RPMI8226 (cell line): Measurements from ENCODE around the gene PIGU.
A peak's percentile ranks its signal among the peaks of the same experiment; 100 is the strongest.
"Not testable (repeated sequence)": the region's sequence is repeated elsewhere in the genome, so short reads cannot be mapped to it uniquely, and the experiment has no call there.

ENCODE experiments used
- DNase-seq: peaks from one replicate; pipeline ENCODE4 v3.0.0-alpha.2; 2015

The PIGU gene

DNA sequence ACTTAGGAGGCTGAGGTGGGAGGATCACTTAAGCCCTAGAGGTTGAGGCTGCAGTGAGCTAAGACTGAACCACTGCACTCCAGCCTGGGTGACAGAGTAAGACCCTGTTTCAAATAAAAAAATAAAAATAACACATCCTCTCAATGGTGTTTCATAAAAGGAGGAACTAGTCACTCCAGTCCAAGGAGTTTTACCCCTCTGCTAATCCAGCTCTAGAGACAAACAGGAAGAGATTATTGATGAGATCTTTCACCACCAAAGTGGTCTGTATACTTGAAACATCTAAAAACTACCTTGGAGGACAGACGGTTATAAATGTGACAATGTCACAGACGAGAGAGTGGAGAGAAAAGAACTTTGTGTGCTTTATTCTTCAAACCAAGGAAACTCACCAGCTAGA lies 58.2 kb downstream of the PIGU start:
- DNase-seq = no peak

GRCh38 chr20:34616913-34617312 lies 60.0 kb downstream of the PIGU start:
- not testable (repeated sequence) for DNase-seq

GRCh38 chr20:34615477-34615876 lies 61.4 kb downstream of the PIGU start:
- no peak for DNase-seq

- not testable (repeated sequence) for DNase-seq
Observed at GRCh38 chr20:34611976-34612375, 64.9 kb downstream of the PIGU start.

GRCh38 chr20:34607066-34607465 lies 69.8 kb downstream of the PIGU start:
- DNase-seq = no peak

GRCh38 chr20:34604980-34605788 lies 71.7 kb downstream of the PIGU start:
- no peak for DNase-seq

DNA sequence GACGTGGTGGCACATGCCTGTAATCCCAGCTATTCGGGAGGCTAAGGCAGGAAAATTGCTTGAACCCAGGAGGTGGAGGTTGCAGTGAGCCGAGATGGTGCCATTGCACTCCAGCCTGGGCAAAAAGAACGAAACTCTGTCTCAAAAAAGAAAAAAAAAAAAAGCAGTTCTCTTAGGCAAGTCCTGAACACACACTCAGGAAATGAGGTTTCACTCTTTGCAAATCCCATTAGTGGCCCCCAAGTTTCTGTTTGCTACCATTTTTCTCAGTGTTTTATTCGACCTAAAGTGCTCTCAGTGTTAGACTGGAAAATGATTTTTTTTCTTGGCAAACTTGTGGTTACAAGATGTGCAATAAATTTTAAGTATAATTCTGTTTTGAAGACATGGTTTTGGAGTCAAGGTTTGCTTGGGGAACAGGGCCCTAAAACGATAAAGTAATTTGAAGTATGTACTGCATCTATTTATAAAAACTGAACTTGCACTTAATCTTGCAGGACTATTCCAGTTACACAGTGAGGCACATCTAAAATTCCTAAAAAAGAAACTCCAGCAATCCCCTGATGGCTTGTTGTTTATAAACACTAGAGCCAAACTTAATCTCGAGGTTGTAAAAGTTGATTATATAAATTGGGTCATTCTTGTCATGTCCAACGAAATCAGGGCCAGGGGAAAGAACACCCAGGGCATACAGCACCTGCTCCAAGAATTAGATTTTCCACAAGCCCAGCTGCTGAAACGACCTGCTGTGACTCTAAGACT lies 75.8 kb downstream of the PIGU start:
- no peak for DNase-seq

DNA sequence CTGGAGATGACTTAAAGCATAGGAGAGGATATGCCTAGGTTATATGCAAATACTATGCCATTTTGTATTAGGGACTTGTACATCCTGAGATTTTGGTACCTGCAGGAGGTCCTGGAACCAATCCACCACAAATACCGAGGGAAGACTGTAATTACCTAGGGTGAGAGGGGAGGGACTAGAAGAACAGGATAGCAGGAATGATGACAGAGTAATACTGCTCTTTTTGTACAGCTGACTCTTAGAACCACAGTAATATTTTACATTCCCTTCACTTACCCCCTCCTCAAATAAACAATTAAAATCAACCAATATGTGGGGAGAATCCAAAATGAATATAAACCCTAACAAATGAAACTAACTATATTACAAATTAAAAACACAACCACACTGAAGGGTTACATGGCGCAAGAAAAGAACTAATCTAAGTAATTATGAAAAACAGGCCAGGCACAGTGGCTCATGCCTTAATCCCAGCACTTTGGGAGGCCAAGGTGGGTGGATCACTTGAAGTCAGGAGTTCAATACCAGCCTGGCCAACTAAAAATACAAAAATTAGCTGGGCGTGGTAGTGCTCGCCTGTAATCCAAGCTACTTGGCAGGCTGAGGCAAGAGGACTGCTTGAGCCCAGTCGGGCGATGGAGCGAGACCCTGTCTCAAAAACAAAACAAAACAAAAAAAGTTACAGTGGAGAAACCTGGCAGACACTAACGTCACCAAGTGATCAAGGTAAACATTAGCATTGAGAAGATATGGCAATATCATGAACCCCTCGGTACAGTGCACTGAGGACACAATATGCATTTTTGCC lies 81.3 kb downstream of the PIGU start:
- DNase-seq = no peak

DNA sequence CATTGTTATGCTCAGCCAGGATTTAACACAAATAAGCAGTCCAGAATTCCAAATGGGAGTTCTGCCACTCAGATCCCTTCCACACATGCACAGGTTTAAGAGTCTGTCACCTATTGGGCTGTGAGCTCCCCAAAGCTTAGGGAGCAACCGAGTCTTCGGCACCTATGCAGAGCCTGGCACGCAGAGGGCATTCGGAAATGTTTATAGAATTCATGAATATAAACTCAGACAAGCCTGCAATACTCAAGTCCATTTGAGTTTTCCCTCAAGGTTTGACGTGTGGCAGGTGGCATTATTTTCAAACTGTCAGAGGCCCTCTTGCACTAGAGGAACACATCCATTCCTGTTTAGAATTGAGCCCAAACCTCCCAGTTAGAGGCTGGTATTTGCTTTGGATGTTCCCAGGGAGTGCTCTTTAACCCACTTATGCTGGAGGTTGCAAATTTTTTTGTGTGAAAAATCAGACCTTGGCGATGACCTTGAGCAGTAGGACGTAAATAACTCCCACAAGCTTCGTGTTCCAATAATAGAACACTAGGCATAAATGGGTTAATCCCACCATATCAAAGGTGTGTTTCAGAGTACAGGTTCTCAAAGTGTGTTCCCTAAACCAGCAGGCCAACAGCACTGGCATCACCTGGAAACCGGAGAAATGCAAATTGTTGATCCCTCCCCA lies 90.3 kb downstream of the PIGU start:
- DNase-seq = no peak

- DNase-seq = no peak
Observed at GRCh38 chr20:34585019-34585418, 91.9 kb downstream of the PIGU start.

GRCh38 chr20:34583544-34583943 lies 93.3 kb downstream of the PIGU start:
- DNase-seq = no peak

GRCh38 chr20:34582911-34583310 lies 94.0 kb downstream of the PIGU start:
- DNase-seq = no peak

GRCh38 chr20:34582221-34582620 lies 94.7 kb downstream of the PIGU start:
- DNase-seq = no peak

- peak; percentile 21 for DNase-seq
Observed at GRCh38 chr20:34581341-34582184, 95.3 kb downstream of the PIGU start.

- DNase-seq = peak; percentile 84
Observed at GRCh38 chr20:34579979-34580940, 96.6 kb downstream of the PIGU start.

GRCh38 chr20:34579191-34579978 lies 97.5 kb downstream of the PIGU start:
- DNase-seq = no peak

- DNase-seq = no peak
Observed at GRCh38 chr20:34578521-34578920, 98.4 kb downstream of the PIGU start.

DNA sequence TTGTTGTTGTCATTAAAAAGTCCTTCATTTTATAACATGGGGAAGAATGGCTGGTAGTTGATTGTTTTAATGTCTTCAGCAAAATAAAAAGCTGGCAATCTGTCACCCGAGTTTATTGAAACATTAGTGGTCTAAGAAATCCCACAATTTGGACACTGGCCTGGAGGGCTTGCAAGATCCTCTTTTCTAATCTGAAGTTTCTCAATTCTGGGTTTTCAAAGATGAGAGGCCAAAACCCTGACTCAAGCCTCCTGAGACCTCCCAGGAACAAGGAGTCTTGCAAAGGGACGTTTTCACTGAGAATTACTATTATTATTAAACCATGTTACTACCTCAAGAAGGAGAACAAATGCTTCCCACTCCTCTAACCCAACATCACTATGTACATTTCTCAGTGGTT lies 98.9 kb downstream of the PIGU start:
- DNase-seq = no peak

GRCh38 chr20:34577061-34577460 lies 99.8 kb downstream of the PIGU start:
- DNase-seq = no peak

GRCh38 chr20:34575756-34576155 lies 101.1 kb downstream of the PIGU start:
- DNase-seq = no peak
